SK-N-SH treated with all-trans-retinoic acid at 6 μM for 48 hours (cell line): ENCODE measurements around the gene UBE2U.

Experiments
- ARNTL ChIP-seq: fragments of 450-650 bp; formaldehyde crosslinking; IDR thresholded peaks from 2 replicates; pipeline ENCODE4 v1.5.0; 2020; ENCODE audit warnings: low read depth, mild to moderate bottlenecking, moderate library complexity, borderline replicate concordance
- CSDC2 ChIP-seq: fragments of 250-450 bp; sonication (Bioruptor Pico); IDR thresholded peaks from 2 replicates; pipeline ENCODE4 v1.5.0; 2020; ENCODE audit warnings: mild to moderate bottlenecking, moderate library complexity
- CSRNP3 ChIP-seq: fragments of 250-450 bp; sonication (Bioruptor Pico); IDR thresholded peaks from 2 replicates; pipeline ENCODE4 v1.5.1; 2021; ENCODE audit warnings: mild to moderate bottlenecking, moderate library complexity
- ESRRG ChIP-seq: fragments of 250-450 bp; sonication (Bioruptor Pico); IDR thresholded peaks from 2 replicates; pipeline ENCODE4 v1.6.1; 2021; ENCODE audit warnings: mild to moderate bottlenecking
- OSR1 ChIP-seq: fragments of 250-450 bp; sonication (Bioruptor Pico); IDR thresholded peaks from 2 replicates; pipeline ENCODE4 v1.8.0; 2022; ENCODE audit warnings: moderate library complexity, mild to moderate bottlenecking, inconsistent platforms
- PATZ1 ChIP-seq: fragments of 250-450 bp; sonication (Bioruptor Pico); IDR thresholded peaks from 2 replicates; pipeline ENCODE4 v1.8.0; 2020; ENCODE audit warnings: mild to moderate bottlenecking, moderate library complexity, borderline replicate concordance
- POU6F1 ChIP-seq: fragments of 250-450 bp; sonication (Bioruptor Pico); IDR thresholded peaks from 2 replicates; pipeline ENCODE4 v1.8.0; 2021; ENCODE audit warnings: low read depth, mild to moderate bottlenecking, moderate library complexity, borderline replicate concordance
- TOX ChIP-seq: fragments of 250-450 bp; sonication (Bioruptor Pico); IDR thresholded peaks from 2 replicates; pipeline ENCODE4 v1.8.0; 2021; ENCODE audit warnings: mild to moderate bottlenecking, moderate library complexity, borderline replicate concordance
- ZNF70 ChIP-seq: fragments of 450-650 bp; formaldehyde crosslinking; IDR thresholded peaks from 2 replicates; pipeline ENCODE4 v1.5.0; 2020; ENCODE audit warnings: mild to moderate bottlenecking, moderate library complexity

GRCh38 chr1:64171246-64171645 lies 32.2 kb upstream of the UBE2U start:
- TF ChIP-seq CSDC2 (CRISPR knock-in tag) (no peak), PATZ1 (CRISPR knock-in tag) (no peak), ESRRG (no peak), ZNF70 (no peak), ARNTL (CRISPR knock-in tag) (no peak), POU6F1 (CRISPR knock-in tag) (no peak), CSRNP3 (CRISPR knock-in tag) (no peak), OSR1 (CRISPR knock-in tag) (no peak), TOX (CRISPR knock-in tag) (no peak)
